ENCODE results near the gene TUBA1C. TPM values are rescaled to one million over a fixed set of nuclear protein-coding genes. Genes with fewer than 3 reads are reported as not detected.
A peak's percentile ranks its signal among the peaks of the same experiment; 100 is the strongest.
"Not testable (repeated sequence)": the region's sequence is repeated elsewhere in the genome, so short reads cannot be mapped to it uniquely, and the experiment has no call there.

The TUBA1C gene
- total RNA-seq, 1 experiment from 2014 or later = 1,044 TPM

GRCh38 chr12:49309386-49309785, 44.5 kb downstream of the TUBA1C start:
- DNase-seq (ENCODE audit: low spot score) = no peak

GRCh38 chr12:49310451-49311000, 45.6 kb downstream of the TUBA1C start:
- not testable (repeated sequence) for DNase-seq (ENCODE audit: low spot score)

GRCh38 chr12:49314811-49315210, 49.9 kb downstream of the TUBA1C start:
- DNase-seq (ENCODE audit: low spot score) = no peak

- not testable (repeated sequence) for DNase-seq (ENCODE audit: low spot score)
Observed at GRCh38 chr12:49317118-49317517, 52.2 kb downstream of the TUBA1C start.

GRCh38 chr12:49320411-49321103, 55.7 kb downstream of the TUBA1C start:
- DNase-seq (ENCODE audit: low spot score) = not testable (repeated sequence)

- DNase-seq (ENCODE audit: low spot score) = no peak
Observed at GRCh38 chr12:49322367-49322707, 57.5 kb downstream of the TUBA1C start.

GRCh38 chr12:49322708-49323523, 58.0 kb downstream of the TUBA1C start, which contains the start of gene TROAP:
TSS of gene TROAP (plus strand) at chr12:49323255. CDS start at chr12:49323609, 354 bp downstream.
- peak; percentile 99 for DNase-seq (ENCODE audit: low spot score)

GRCh38 chr12:49323524-49324097, 58.7 kb downstream of the TUBA1C start:
- no peak for DNase-seq (ENCODE audit: low spot score)

Other genes starting within 250 kb of the TUBA1C start
- gene PRKAG1, start 246.3 kb upstream of the TUBA1C start, total RNA-seq (2014; rRNA removed; shearing (Covaris generic)) = 38.4 and 50.4 TPM in 2 replicates
- 28.3 and 32.4 TPM in 2 replicates for gene KMT2D, start 204.3 kb upstream of the TUBA1C start, total RNA-seq (2014; rRNA removed; shearing (Covaris generic))
- gene RHEBL1, start 195.1 kb upstream of the TUBA1C start, total RNA-seq (2014; rRNA removed; shearing (Covaris generic)) = 1.4 and 1.7 TPM in 2 replicates
- gene DHH, start 170.3 kb upstream of the TUBA1C start, total RNA-seq (2014; rRNA removed; shearing (Covaris generic)) = 0.28 TPM in 1 of 2 replicates, not detected in the other
- gene LMBR1L, start 154.2 kb upstream of the TUBA1C start, total RNA-seq (2014; rRNA removed; shearing (Covaris generic)) = 16.1 and 24.6 TPM in 2 replicates
- 2,713 and 2,908 TPM in 2 replicates for gene TUBA1B, start 133.7 kb upstream of the TUBA1C start, total RNA-seq (2014; rRNA removed; shearing (Covaris generic))
- 6.1 and 7.3 TPM in 2 replicates for gene TUBA1A, start 76.0 kb upstream of the TUBA1C start, total RNA-seq (2014; rRNA removed; shearing (Covaris generic))
- gene PRPH, start 30.1 kb downstream of the TUBA1C start, total RNA-seq (2014; rRNA removed; shearing (Covaris generic)) = not detected in 2 replicates
- gene TROAP, start 58.2 kb downstream of the TUBA1C start, total RNA-seq (2014; rRNA removed; shearing (Covaris generic)) = 65.3 and 71.4 TPM in 2 replicates
- gene C1QL4, start 72.1 kb downstream of the TUBA1C start, total RNA-seq (2014; rRNA removed; shearing (Covaris generic)) = not detected in 2 replicates
- gene DNAJC22, start 81.8 kb downstream of the TUBA1C start, total RNA-seq (2014; rRNA removed; shearing (Covaris generic)) = 8.2 and 9.2 TPM in 2 replicates
- gene SPATS2, start 102.4 kb downstream of the TUBA1C start, total RNA-seq (2014; rRNA removed; shearing (Covaris generic)) = 11.5 and 16.3 TPM in 2 replicates